Ishikawa (cell line): ENCODE results near the gene OR2L3.

ENCODE experiments used
- CEBPB ChIP-seq: IDR thresholded peaks from 2 replicates; pipeline ENCODE4 v1.6.1; 2012
- CREB1 ChIP-seq: IDR thresholded peaks from 2 replicates; pipeline ENCODE4 v1.6.1; 2012; ENCODE audit warnings: low read depth
- EGR1 ChIP-seq: IDR thresholded peaks from 2 replicates; pipeline ENCODE4 v1.6.1; 2012
- EP300 ChIP-seq: IDR thresholded peaks from 2 replicates; pipeline ENCODE4 v1.6.1; 2012; ENCODE audit warnings: borderline replicate concordance
- FOXM1 ChIP-seq: IDR thresholded peaks from 2 replicates; pipeline ENCODE4 v1.6.1; 2012; ENCODE audit warnings: low read depth, borderline replicate concordance
- MAX ChIP-seq: IDR thresholded peaks from 2 replicates; pipeline ENCODE4 v1.6.1; 2012
- NFIC ChIP-seq: IDR thresholded peaks from 2 replicates; pipeline ENCODE4 v1.6.1; 2012
- RAD21 ChIP-seq: IDR thresholded peaks from 2 replicates; pipeline ENCODE4 v1.6.1; 2012; ENCODE audit warnings: low read depth
- REST ChIP-seq: IDR thresholded peaks from 2 replicates; pipeline ENCODE4 v1.6.1; 2012; ENCODE audit warnings: low read depth, mild to moderate bottlenecking
- TAF1 ChIP-seq: IDR thresholded peaks from 2 replicates; pipeline ENCODE4 v1.6.1; 2012; ENCODE audit warnings: low read depth, mild to moderate bottlenecking
- TCF12 ChIP-seq: IDR thresholded peaks from 2 replicates; pipeline ENCODE4 v1.6.1; 2012; ENCODE audit warnings: low read depth
- TEAD4 ChIP-seq: IDR thresholded peaks from 2 replicates; pipeline ENCODE4 v1.6.1; 2012
- YY1 ChIP-seq: IDR thresholded peaks from 2 replicates; pipeline ENCODE4 v1.6.1; 2012; ENCODE audit warnings: low read depth
- ZBTB7A ChIP-seq: IDR thresholded peaks from 2 replicates; pipeline ENCODE4 v1.6.1; 2012; ENCODE audit warnings: low read depth
- TF ChIP-seq, protein P1 (sequence below): IDR thresholded peaks from 2 replicates; pipeline ENCODE4 v1.6.1; 2012

OR2L3 gene

DNA sequence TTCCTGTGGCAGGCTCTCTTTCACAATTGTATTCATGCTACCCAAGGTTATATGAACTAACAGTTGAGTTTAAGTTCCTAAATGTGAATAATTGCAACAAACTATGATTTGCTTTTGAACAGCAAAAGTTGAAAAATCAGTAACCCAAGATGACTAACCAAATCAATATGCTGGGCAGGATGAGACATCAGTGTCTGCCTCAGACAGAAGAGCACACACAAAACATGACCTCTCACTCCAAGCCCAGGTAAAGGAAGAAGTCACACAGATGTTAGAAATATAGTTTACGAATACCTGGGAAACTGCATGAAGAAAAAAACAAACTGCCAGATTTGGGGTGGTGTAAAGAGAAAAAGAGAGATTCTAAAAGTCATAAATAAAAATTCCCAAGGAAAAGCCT, 51.9 kb downstream of the OR2L3 start:
- TF ChIP-seq MAX (no peak), RAD21 (no peak)

- TF ChIP-seq TAF1: no peak
- TF ChIP-seq CEBPB: no peak
- no peak for TF ChIP-seq FOXM1
- TF ChIP-seq EP300: no peak
- no peak for TF ChIP-seq ZBTB7A
- TF ChIP-seq TCF12: no peak
These were observed 56.2 kb downstream of the OR2L3 start for GRCh38 chr1:248102847-248103246.

DNA sequence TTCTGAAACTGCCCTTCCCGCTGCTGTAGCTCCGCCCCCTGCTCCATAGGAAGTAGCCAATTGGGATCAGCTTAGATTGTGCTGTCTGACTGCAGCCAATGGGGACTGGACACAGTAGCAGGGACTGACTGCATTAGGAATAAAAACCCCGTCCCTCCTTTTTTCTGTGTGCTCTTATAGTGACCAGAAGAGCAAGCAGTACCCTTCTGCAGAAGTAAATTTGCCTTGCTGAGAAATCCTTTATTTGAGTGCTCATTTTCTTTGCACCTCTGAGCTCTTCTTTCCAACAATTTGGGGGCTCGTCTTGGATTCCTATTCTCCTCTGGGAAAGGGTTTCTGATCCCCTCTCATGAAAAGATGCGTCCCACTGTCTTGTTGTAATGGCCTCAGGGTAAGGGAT, 64.5 kb downstream of the OR2L3 start:
- no peak for TF ChIP-seq CREB1
- TF ChIP-seq REST: no peak
- TF ChIP-seq NFIC: no peak
- no peak for TF ChIP-seq CEBPB
- no peak for TF ChIP-seq TEAD4
- TF ChIP-seq TAF1: no peak
- TF ChIP-seq EGR1: no peak
- TF ChIP-seq TCF12: no peak
- TF ChIP-seq YY1: no peak
- no peak for TF ChIP-seq EP300
- TF ChIP-seq ZBTB7A: no peak
- no peak for TF ChIP-seq RAD21
- TF ChIP-seq, protein P1, sequence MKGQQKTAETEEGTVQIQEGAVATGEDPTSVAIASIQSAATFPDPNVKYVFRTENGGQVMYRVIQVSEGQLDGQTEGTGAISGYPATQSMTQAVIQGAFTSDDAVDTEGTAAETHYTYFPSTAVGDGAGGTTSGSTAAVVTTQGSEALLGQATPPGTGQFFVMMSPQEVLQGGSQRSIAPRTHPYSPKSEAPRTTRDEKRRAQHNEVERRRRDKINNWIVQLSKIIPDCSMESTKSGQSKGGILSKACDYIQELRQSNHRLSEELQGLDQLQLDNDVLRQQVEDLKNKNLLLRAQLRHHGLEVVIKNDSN: no peak
- TF ChIP-seq MAX: no peak
- TF ChIP-seq FOXM1: no peak
